ENCODE measurements around the gene RAPGEF4.

DNA sequence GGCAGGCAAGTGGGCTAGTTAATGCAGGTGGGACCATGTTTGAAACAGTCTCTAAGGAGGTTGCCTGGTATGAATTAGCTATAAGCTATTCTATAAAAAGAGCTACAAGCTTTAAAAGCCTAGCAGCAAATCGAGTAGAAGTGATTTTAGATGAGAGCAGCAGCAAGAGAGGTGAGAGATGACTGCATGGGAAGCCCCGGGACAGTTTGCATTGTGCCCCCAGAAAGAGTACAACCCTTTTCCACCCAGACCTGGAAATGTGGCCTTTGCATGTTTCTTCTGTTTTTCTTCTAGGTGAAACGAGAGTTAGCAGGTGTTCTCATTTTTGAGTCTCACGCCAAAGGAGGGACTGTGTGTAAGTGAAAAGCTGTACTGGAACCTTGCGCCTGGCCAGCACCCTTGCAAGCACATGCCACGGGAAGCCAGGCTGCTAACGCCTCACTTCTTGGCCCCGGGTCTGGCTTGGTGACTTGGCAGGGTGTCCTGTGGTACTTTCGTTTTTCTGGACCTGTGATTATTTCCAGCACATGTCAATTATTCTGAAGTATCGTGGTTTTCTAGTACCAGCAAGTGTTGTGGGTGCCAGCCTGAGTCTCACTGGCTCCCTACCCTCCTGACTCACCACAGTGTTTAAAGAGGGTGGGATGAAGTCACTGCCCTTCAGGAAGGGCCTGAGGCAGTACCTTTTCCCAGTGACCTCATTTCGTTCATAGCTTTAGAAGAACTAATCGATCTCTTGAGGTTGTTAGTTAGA lies 249.7 kb downstream of the RAPGEF4 start:
- TF ChIP-seq, protein P1, sequence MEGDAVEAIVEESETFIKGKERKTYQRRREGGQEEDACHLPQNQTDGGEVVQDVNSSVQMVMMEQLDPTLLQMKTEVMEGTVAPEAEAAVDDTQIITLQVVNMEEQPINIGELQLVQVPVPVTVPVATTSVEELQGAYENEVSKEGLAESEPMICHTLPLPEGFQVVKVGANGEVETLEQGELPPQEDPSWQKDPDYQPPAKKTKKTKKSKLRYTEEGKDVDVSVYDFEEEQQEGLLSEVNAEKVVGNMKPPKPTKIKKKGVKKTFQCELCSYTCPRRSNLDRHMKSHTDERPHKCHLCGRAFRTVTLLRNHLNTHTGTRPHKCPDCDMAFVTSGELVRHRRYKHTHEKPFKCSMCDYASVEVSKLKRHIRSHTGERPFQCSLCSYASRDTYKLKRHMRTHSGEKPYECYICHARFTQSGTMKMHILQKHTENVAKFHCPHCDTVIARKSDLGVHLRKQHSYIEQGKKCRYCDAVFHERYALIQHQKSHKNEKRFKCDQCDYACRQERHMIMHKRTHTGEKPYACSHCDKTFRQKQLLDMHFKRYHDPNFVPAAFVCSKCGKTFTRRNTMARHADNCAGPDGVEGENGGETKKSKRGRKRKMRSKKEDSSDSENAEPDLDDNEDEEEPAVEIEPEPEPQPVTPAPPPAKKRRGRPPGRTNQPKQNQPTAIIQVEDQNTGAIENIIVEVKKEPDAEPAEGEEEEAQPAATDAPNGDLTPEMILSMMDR (tag by site-specific recombination; IDR thresholded peaks at IDR 0.05): no peak
- TF ChIP-seq ZFHX2 (tag by site-specific recombination; conservative IDR thresholded peaks at IDR 0.05) (no peak), ZNF37A (tag by site-specific recombination; IDR thresholded peaks at IDR 0.05) (no peak)
- TF ChIP-seq, protein P2, sequence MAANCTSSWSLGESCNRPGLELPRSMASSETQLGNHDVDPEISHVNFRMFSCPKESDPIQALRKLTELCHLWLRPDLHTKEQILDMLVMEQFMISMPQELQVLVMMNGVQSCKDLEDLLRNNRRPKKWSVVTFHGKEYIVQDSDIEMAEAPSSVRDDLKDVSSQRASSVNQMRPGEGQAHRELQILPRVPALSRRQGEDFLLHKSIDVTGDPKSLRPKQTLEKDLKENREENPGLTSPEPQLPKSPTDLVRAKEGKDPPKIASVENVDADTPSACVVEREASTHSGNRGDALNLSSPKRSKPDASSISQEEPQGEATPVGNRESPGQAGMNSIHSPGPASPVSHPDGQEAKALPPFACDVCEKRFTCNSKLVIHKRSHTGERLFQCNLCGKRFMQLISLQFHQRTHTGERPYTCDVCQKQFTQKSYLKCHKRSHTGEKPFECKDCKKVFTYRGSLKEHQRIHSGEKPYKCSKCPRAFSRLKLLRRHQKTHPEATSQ (tag by site-specific recombination; IDR thresholded peaks at IDR 0.05): no peak
